Esophagus (tissue), 2 donors: ENCODE results near the gene ADAMTS9. TPM values are rescaled to one million over a fixed set of nuclear protein-coding genes. Genes with fewer than 3 reads are reported as not detected.
A peak's percentile ranks its signal among the peaks of the same experiment; 100 is the strongest.

ENCODE experiments used
- H3K27ac ChIP-seq, 2 donors: one replicate each; pipeline ENCODE4 v1.5.1; 2013; ENCODE audit warnings: low read depth in 2 of 2, mild to moderate bottlenecking in 2 of 2, inconsistent platforms in 1 of 2, low read length in 1 of 2, moderate library complexity in 1 of 2
- H3K27me3 ChIP-seq, 2 donors: one replicate each; pipeline ENCODE4 v1.6.1; 2013; ENCODE audit warnings: low read length in 2 of 2, control low read depth in 1 of 2, mild to moderate bottlenecking in 1 of 2; ENCODE audit not compliant: insufficient read depth in 2 of 2, control insufficient read depth in 1 of 2
- H3K36me3 ChIP-seq, 2 donors: one replicate each; pipeline ENCODE4 v1.6.1; 2013; ENCODE audit warnings: low read length in 1 of 2; ENCODE audit not compliant: control insufficient read depth in 2 of 2, insufficient read depth in 2 of 2
- H3K4me1 ChIP-seq, 2 donors: one replicate each; pipeline ENCODE4 v1.6.1; 2013; ENCODE audit warnings: low read length in 1 of 2; ENCODE audit not compliant: control insufficient read depth in 2 of 2, insufficient read depth in 2 of 2
- H3K4me3 ChIP-seq, 2 donors: one replicate each; pipeline ENCODE4 v1.5.1; 2013; ENCODE audit warnings: low read length in 2 of 2, mild to moderate bottlenecking in 2 of 2, low read depth in 1 of 2, moderate library complexity in 1 of 2
- H3K9me3 ChIP-seq, 2 donors: one replicate each; pipeline ENCODE4 v1.6.1; 2013; ENCODE audit warnings: mild to moderate bottlenecking in 2 of 2, low read depth in 1 of 2, low read length in 1 of 2, moderate library complexity in 1 of 2; ENCODE audit not compliant: control insufficient read depth in 2 of 2, insufficient read depth in 1 of 2
- WGBS, 2 donors: extraction: QIAGEN DNeasy Blood & Tissue Kit; methylation state at CpG; one replicate each; pipeline ENCODE4 v1.1.7; 2013; 5-methylcytosine and 5-hydroxymethylcytosine counted together
- polyA plus RNA-seq, 2 donors: library from polyadenylated mRNA; stranded (reverse); fragments of 200-250 nt; gene quantifications; one replicate each; pipeline ENCODE4 v1.2.3, GENCODE V29; 2013
- donor health status: healthy with polysubstance abuse.
- donor health status: Bipolar disorder and iron deficiency.

Gene ADAMTS9
- polyA plus RNA-seq, 2 donors = 3.1 to 3.3 TPM

DNA sequence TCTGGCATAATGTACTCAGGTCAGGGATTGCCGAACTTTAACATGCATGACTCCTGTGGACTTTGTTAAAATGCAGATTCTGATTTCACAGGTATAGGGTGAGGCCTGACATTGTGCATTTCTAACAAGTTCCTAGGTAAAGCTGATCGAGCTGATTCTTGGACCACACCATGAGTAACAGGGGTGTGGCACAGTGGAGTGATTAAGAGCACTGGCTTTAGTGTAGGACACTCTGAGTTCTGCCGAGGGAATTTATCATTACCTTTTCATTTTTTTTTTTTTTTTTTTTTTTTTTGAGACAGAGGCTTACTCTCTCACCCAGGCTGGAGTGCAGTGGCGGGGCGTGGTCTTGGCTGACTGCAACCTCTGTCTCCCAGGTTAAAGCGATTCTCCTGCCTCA is 169.3 kb downstream of the ADAMTS9 start:
- WGBS, 2 donors = 55 to 73% methylated on average over 6 of the region's 6 CpGs
- Histone ChIP-seq H3K4me3 (no peak overlapping the region), H3K27me3 (no peaks in the 10 kb centered on the region), H3K36me3 (no peaks in the 10 kb centered on the region), H3K9me3 (no peaks in the 10 kb centered on the region), H3K27ac (peak overlapping the region in 1 of 2 donors; percentile 33), H3K4me1 (no peaks in the 10 kb centered on the region)

DNA sequence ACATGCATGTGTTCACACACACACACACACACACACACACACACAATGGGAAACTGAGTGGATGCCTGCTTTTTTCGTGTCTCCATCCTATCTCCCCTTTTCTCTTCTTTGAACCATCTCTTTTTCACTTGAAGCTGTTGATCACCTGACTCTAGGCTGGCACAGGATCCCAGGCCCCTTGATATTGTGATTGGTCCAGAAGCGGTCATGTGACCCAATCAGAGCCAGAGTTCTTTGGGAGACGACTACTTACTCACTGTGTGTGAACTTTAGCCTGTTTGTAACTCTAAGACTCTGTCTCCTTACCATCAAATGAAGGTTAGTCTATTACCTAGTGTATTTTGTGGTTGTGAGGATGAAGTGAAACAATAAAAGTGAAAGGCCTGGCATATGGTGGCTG is 172.9 kb downstream of the ADAMTS9 start:
- Histone ChIP-seq H3K4me3 (no peak overlapping the region), H3K27ac (no peak overlapping the region), H3K9me3 (no peaks in the 10 kb centered on the region), H3K36me3 (no peaks in the 10 kb centered on the region), H3K27me3 (no peaks in the 10 kb centered on the region), H3K4me1 (no peaks in the 10 kb centered on the region)
- WGBS, 2 donors = 84 to 85% methylated on average over 3 of the region's 3 CpGs

DNA sequence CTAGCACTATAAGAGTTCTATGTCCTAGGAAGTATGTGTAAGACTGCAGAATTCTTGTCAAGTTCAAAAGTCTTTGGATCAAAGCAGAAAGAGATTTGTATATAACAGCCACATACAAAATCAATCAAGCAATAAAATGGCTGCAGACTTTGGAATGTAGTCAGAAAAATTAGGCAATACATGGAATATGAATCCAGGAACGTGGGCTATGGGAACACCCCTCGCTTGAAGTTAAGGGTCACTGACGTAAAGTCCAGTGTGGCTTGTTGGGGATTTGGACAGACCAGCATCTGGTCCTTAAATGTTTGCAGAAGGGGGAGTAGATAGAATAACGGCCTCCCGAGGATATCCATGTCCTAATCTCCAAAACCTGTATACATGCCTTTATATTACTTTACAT is 178.6 kb downstream of the ADAMTS9 start:
- 70 to 74% methylated on average over 5 of the region's 5 CpGs for WGBS, 2 donors
- Histone ChIP-seq H3K4me1 (peaks cover 0 to 4% of the 10 kb centered on the region in 2 donors), H3K36me3 (no peaks in the 10 kb centered on the region), H3K27ac (no peak overlapping the region), H3K27me3 (no peaks in the 10 kb centered on the region), H3K9me3 (no peaks in the 10 kb centered on the region), H3K4me3 (no peak overlapping the region)

DNA sequence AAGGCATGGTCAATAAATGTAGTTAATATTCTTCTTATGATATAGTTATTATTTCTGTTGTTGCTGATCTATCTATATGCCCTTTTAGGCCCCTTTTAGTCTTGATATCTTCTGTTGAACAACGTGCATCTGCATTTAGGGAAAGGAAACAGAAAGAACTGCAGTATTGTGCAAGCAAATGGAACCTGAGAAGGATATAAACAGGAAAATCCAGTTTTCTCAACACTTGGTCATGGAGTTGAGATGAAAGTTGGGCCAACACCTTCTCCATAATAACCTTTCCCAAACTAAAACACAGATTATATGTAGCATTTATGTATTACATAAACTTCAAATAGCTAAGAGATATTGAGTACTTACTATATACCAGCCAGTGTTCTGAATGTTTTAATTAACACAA is 179.7 kb downstream of the ADAMTS9 start:
- H3K4me1 ChIP-seq = peaks cover 0 to 4% of the 10 kb centered on the region in 2 donors
- H3K9me3 ChIP-seq = no peaks in the 10 kb centered on the region
- H3K27me3 ChIP-seq = no peaks in the 10 kb centered on the region
- H3K36me3 ChIP-seq = no peaks in the 10 kb centered on the region
- H3K27ac ChIP-seq = no peak overlapping the region
- H3K4me3 ChIP-seq = no peak overlapping the region
- WGBS, 2 donors = 36 to 47% methylated on average over 1 of the region's 1 CpG

DNA sequence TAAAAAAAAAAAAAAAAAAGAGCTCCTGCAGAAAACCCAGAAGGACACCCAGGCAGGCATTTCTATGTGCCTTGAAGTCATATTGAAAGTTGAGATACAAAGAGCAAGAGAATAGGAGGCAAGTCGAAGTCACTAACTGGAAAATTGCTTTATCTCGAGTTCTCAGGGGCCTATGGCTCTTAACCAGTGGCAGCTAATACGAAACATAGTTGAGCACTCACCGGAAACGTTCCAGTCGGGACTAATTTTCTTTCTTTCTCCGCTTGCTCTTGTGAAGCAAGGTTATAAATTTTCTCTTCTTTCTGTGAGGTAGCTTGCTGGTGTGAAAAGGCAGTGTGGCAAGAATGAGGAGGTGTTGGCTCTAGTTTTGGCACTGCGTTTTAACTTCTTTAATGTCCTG is 181.5 kb downstream of the ADAMTS9 start:
- no peaks in the 10 kb centered on the region for H3K27me3 ChIP-seq
- whole genome bisulfite sequencing, 2 donors = 90 to 93% methylated on average over 8 of the region's 8 CpGs
- H3K9me3 ChIP-seq = no peaks in the 10 kb centered on the region
- H3K4me1 ChIP-seq = peaks cover 0 to 4% of the 10 kb centered on the region in 2 donors
- no peak overlapping the region for H3K4me3 ChIP-seq
- H3K27ac ChIP-seq = no peak overlapping the region
- no peaks in the 10 kb centered on the region for H3K36me3 ChIP-seq

DNA sequence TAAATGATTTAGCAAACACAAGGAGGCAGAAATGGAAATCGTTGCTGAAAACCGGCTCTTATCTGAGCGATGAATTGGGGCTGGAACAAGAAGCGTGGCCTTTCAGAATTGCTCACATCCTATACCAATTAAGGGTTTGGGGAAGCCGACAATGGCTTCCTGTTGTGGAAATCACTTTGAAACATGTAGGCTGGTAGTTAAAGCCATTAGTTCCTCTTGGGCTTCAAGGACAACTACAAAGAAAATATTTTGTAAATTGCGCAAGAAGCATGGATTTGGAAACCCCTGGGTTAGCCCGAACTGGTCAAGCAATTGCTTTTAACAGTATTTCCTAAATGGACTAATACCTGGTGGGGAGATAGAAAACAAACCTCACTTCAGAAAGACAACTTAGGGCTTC is 182.4 kb downstream of the ADAMTS9 start:
- H3K4me1 ChIP-seq = peaks cover 0 to 4% of the 10 kb centered on the region in 2 donors
- H3K36me3 ChIP-seq = no peaks in the 10 kb centered on the region
- no peaks in the 10 kb centered on the region for H3K9me3 ChIP-seq
- H3K27ac ChIP-seq = no peak overlapping the region
- no peak overlapping the region for H3K4me3 ChIP-seq
- 73 to 75% methylated on average over 7 of the region's 7 CpGs for WGBS, 2 donors
- no peaks in the 10 kb centered on the region for H3K27me3 ChIP-seq

DNA sequence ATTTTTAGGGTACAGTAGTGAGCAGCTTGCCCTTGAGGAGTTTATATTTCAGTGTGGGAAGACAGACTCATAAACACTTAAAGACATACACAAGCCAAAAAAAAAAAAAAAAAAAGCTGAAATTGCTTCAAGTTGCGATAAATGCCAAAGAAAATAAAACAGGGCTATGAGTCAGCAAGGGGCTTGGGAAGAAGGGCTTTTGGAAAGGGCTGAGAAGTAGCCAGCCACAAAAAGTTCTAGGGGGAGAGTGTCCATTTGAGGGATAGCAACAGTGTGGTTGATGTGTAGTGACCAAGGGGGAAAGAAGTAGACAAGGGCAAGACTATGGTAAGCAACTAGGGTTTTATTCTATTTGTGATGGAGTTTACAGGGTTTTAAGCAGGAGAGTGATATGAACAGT is 185.5 kb downstream of the ADAMTS9 start:
- no peak overlapping the region for H3K4me3 ChIP-seq
- H3K4me1 ChIP-seq = no peaks in the 10 kb centered on the region
- H3K27me3 ChIP-seq = no peaks in the 10 kb centered on the region
- H3K36me3 ChIP-seq = no peaks in the 10 kb centered on the region
- WGBS, 2 donors = 78 to 84% methylated on average over 1 of the region's 1 CpG
- H3K27ac ChIP-seq = no peak overlapping the region
- H3K9me3 ChIP-seq = no peaks in the 10 kb centered on the region

DNA sequence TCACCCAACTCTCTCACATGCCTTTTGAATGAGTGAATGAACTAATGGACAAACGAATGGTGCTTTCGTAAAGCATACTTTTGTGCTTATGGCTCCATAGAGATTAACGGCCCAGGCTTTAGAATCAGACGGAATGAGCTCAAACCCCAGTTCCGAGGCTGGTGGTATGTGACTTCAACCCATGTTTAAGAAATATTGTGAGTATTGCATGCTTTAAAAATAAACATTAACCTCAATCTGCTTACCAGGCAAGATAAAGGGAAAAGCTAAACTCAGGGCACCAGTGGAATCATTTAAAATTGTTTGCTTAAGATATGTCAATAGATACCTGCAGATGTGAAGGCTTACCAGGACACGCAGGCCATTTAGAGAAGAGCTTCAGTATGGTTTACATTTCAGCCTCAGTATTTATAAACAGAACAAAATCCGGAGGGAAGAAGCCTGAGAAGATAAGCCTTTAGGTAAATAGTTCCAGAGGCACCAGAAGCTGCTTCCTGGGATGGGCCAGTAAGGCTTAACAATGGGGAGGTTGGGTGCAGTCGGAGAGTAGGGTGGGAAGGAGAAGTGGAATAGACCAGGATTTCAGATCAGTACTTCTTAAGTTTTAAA is 186.4 kb downstream of the ADAMTS9 start:
- Histone ChIP-seq H3K4me1 (no peaks in the 10 kb centered on the region), H3K9me3 (no peaks in the 10 kb centered on the region), H3K4me3 (no peak overlapping the region), H3K27ac (no peak overlapping the region), H3K27me3 (no peaks in the 10 kb centered on the region), H3K36me3 (no peaks in the 10 kb centered on the region)
- 44 to 59% methylated on average over 8 of the region's 8 CpGs for WGBS, 2 donors

DNA sequence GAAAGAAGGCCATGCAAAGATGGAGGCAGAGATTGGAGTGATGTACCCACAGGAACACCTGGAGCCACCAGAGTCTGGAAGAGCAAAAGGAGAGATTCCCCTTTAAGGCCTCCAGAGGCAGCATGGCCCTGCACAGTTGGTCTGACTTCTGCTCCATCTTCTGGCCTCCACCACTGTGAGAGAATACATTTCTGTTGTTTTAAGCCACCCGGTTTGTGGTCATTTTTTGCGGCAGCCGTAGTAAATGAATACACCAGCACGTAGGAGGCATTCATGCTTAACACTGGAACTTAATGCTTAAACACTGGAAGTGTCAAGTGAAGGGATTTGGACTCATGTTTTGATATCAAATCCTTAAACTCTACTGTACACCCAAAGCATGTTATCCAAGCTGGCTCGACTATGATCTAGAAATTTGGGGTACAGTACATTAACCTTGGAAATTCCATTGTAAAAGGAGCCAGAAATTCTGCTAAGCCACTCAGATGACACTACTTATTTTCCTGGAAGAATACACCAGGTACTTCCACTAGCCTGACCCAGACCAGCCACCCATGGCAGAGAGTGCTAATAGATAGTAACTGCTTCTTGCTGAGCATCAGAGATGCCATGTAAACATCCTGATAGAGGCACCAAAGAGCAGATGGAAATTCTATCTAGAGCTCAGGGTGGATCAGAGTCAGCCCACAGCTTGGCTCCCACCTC is 190.9 kb downstream of the ADAMTS9 start:
- 91 to 93% methylated on average over 5 of the region's 5 CpGs for WGBS, 2 donors
- H3K4me3 ChIP-seq = no peak overlapping the region
- H3K27ac ChIP-seq = no peak overlapping the region
- no peaks in the 10 kb centered on the region for H3K9me3 ChIP-seq
- no peaks in the 10 kb centered on the region for H3K27me3 ChIP-seq
- H3K36me3 ChIP-seq = no peaks in the 10 kb centered on the region
- peaks cover 0 to 2% of the 10 kb centered on the region in 2 donors for H3K4me1 ChIP-seq

DNA sequence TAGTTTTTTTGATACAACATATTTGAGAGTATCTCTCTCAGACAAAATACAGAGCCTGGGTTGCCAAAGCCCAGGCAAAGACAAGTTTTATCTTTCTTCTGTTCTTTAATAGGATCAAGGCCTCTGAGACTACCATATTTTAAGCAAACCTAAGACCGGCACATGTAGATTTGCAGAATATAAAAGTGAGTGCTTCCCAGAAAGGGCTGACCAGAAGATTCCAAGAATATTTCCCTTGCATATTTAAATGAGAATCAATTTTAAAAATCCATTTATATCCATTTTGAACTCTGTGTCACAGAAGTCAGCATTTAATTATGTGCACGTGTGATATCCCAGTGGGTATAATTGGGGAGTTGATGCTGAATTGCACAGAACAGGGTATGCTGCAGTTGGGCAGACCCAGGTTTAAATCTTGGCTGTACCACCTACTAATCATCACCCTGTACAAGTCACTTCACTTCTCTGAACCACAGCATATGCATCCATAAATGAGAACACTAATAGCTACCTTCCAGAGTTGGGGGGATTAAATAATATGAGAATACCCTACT is 191.9 kb downstream of the ADAMTS9 start:
- 89 to 96% methylated on average over 2 of the region's 2 CpGs for WGBS, 2 donors
- Histone ChIP-seq H3K36me3 (no peaks in the 10 kb centered on the region), H3K4me1 (peaks cover 0 to 2% of the 10 kb centered on the region in 2 donors), H3K9me3 (no peaks in the 10 kb centered on the region), H3K27me3 (no peaks in the 10 kb centered on the region), H3K27ac (no peak overlapping the region), H3K4me3 (no peak overlapping the region)
